Renal cortex interstitium (tissue), 11 donors: ENCODE results near the gene CAMKMT. TPM values are rescaled to one million over a fixed set of nuclear protein-coding genes. Genes with fewer than 3 reads are reported as not detected.

Source experiments
- DNase-seq, 11 donors: peaks; one replicate each; pipeline ENCODE4 v3.0.0-alpha.2; 2013; ENCODE audit warnings: low read depth in 9 of 11, low spot score in 4 of 11; ENCODE audit errors: extremely low read depth in 1 of 11
- polyA plus RNA-seq, 3 donors: library from polyadenylated mRNA; unstranded; fragments of 120-200 nt; gene quantifications; one replicate each; pipeline ENCODE4 v1.2.1, GENCODE V29; 2013; ENCODE audit not compliant: insufficient read length in 3 of 3

Gene CAMKMT
- polyA plus RNA-seq, 3 donors = 13.2 to 14.8 (median 14.5) TPM

- DNase-seq = no peak
These were observed 240.7 kb downstream of the CAMKMT start for GRCh38 chr2:44602446-44602845.

- DNase-seq = no peak
These were observed 243.8 kb downstream of the CAMKMT start for GRCh38 chr2:44605511-44605910.

- no peak for DNase-seq
These were observed 250.5 kb downstream of the CAMKMT start for GRCh38 chr2:44612276-44612675.

- no peak for DNase-seq
These were observed 253.2 kb downstream of the CAMKMT start for GRCh38 chr2:44614940-44615339.

- peak in 1 of 11 donors; percentile 7 for DNase-seq
These were observed 254.3 kb downstream of the CAMKMT start for GRCh38 chr2:44615950-44616518.

GRCh38 chr2:44616667-44617155 lies 255.0 kb downstream of the CAMKMT start:
- no peak for DNase-seq

GRCh38 chr2:44618251-44619023 lies 256.7 kb downstream of the CAMKMT start:
- no peak for DNase-seq

GRCh38 chr2:44620189-44620990 lies 258.6 kb downstream of the CAMKMT start:
- no peak for DNase-seq

GRCh38 chr2:44623622-44624351 lies 262.0 kb downstream of the CAMKMT start:
- no peak for DNase-seq

- no peak for DNase-seq
These were observed 266.6 kb downstream of the CAMKMT start for GRCh38 chr2:44628297-44628696.

- DNase-seq = no peak
These were observed 271.4 kb downstream of the CAMKMT start for GRCh38 chr2:44632931-44633689.

- no peak for DNase-seq
These were observed 274.0 kb downstream of the CAMKMT start for GRCh38 chr2:44635725-44636124.

GRCh38 chr2:44638649-44639048 lies 276.9 kb downstream of the CAMKMT start:
- peak in 1 of 11 donors; percentile 4 for DNase-seq

GRCh38 chr2:44639399-44639798 lies 277.7 kb downstream of the CAMKMT start:
- DNase-seq = no peak

GRCh38 chr2:44642123-44642857 lies 280.5 kb downstream of the CAMKMT start:
- DNase-seq = no peak

- no peak for DNase-seq
These were observed 284.2 kb downstream of the CAMKMT start for GRCh38 chr2:44645937-44646336.

GRCh38 chr2:44649381-44649780 lies 287.6 kb downstream of the CAMKMT start:
- DNase-seq = no peak

- DNase-seq = no peak
These were observed 289.0 kb downstream of the CAMKMT start for GRCh38 chr2:44650796-44651195.
